Measurements from ENCODE around the gene CAMK1D.
"Not testable (repeated sequence)": the region's sequence is repeated elsewhere in the genome, so short reads cannot be mapped to it uniquely, and the experiment has no call there.

GRCh38 chr10:12725580-12725888, 376.2 kb downstream of the CAMK1D start:
- TF ChIP-seq MEIS1 (CRISPR knock-in tag; IDR thresholded peaks at IDR 0.05; ENCODE audit: borderline replicate concordance), result not testable (repeated sequence)
- TF ChIP-seq, protein P1, sequence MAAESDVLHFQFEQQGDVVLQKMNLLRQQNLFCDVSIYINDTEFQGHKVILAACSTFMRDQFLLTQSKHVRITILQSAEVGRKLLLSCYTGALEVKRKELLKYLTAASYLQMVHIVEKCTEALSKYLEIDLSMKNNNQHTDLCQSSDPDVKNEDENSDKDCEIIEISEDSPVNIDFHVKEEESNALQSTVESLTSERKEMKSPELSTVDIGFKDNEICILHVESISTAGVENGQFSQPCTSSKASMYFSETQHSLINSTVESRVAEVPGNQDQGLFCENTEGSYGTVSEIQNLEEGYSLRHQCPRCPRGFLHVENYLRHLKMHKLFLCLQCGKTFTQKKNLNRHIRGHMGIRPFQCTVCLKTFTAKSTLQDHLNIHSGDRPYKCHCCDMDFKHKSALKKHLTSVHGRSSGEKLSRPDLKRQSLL (tag by site-specific recombination; IDR thresholded peaks at IDR 0.05), result not testable (repeated sequence)

Data from HEK293 (cell line).